H1 (cell line): ENCODE data around the gene MAB21L3. TPM values are rescaled to one million over a fixed set of nuclear protein-coding genes. Genes with fewer than 3 reads are reported as not detected.

Source experiments
- ATF2 ChIP-seq: IDR thresholded peaks from 2 replicates; pipeline ENCODE4 v1.6.1; 2012; ENCODE audit warnings: low read length, inconsistent platforms
- BCL11A ChIP-seq, 2 experiments: IDR thresholded peaks; one replicate each; pipeline ENCODE4 v1.6.1; 2011; ENCODE audit warnings: low read depth in 2 of 2, low read length in 2 of 2, mild to moderate bottlenecking in 2 of 2
- CTCF ChIP-seq, 3 experiments: IDR thresholded peaks; 1 replicate in 2 of 3; 2 replicates in 1 of 3; pipeline versions ENCODE4 v1.5.1 to v1.6.1; 2011; ENCODE audit warnings: low read length in 3 of 3, mild to moderate bottlenecking in 3 of 3, inconsistent platforms in 2 of 3, low read depth in 1 of 3, moderate library complexity in 1 of 3; ENCODE audit not compliant: insufficient read depth in 1 of 3; ENCODE audit errors: control extremely low read depth in 1 of 3
- FOSL1 ChIP-seq: IDR thresholded peaks from 2 replicates; pipeline ENCODE4 v1.6.1; 2011; ENCODE audit warnings: mild to moderate bottlenecking, low read depth, low read length, moderate library complexity; ENCODE audit not compliant: insufficient read depth
- HDAC2 ChIP-seq, 2 experiments: fragments of 300-600 bp in 1 of 2; sonication (generic) in 1 of 2; IDR thresholded peaks; 2 replicates each; pipeline ENCODE4 v1.6.1; 2011 to 2012; ENCODE audit warnings: low read depth in 2 of 2, low read length in 2 of 2, mild to moderate bottlenecking in 2 of 2, moderate library complexity in 2 of 2, borderline replicate concordance in 1 of 2, inconsistent platforms in 1 of 2
- KDM4A ChIP-seq: IDR thresholded peaks from one replicate; pipeline ENCODE4 v1.7.1; 2012; ENCODE audit warnings: low read depth, mild to moderate bottlenecking, moderate library complexity, low read length, inconsistent platforms; ENCODE audit not compliant: severe bottlenecking
- RBBP5 ChIP-seq: IDR thresholded peaks from 2 replicates; pipeline ENCODE4 v1.7.1; 2012; ENCODE audit warnings: low read depth, mild to moderate bottlenecking, inconsistent platforms, low read length, moderate library complexity, borderline replicate concordance
- polyA plus RNA-seq, 7 experiments: library from polyadenylated mRNA; depleted of rRNA in 3 of 7; stranded (reverse) in 5 of 7; unstranded in 2 of 7; fragments of >200 nt in 5 of 7; fragments of 200-250 nt in 2 of 7; gene quantifications; 1 replicate in 5 of 7; 2 replicates in 1 of 7; 4 replicates in 1 of 7; pipeline versions ENCODE4 v1.2.1 to v1.2.3, GENCODE V29; 2011 to 2013; ENCODE audit warnings: missing spikeins in 2 of 7, mixed read lengths in 2 of 7
- total RNA-seq: library from RNA; stranded (reverse); fragmentation: NEBNext Ultra II Directional; extraction: Animal tissue kit (Norgen Biotek cat#: 25700); gene quantifications from 2 replicates; pipeline ENCODE4 v1.2.1, GENCODE V29; 2021

MAB21L3 gene
- total and polyA plus RNA-seq, 2 of the 8 experiments (the other 6 are each of a cell fraction or from before 2014, with no cell fraction given), result not detected

- no peak for TF ChIP-seq BCL11A (IDR thresholded peaks at IDR 0.05; ENCODE audit: low read depth in 2 of 2, low read length in 2 of 2)
- TF ChIP-seq ATF2, result no peak
- no peak for TF ChIP-seq FOSL1
- TF ChIP-seq HDAC2 (IDR thresholded peaks at IDR 0.05; ENCODE audit: borderline replicate concordance in 1 of 2, low read depth in 2 of 2, low read length in 2 of 2), result no peak
- no peak for TF ChIP-seq CTCF (IDR thresholded peaks at IDR 0.05; ENCODE audit: control extremely low read depth in 1 of 3, insufficient read depth in 1 of 3, low read depth in 1 of 3, low read length in 3 of 3)
- no peak for TF ChIP-seq RBBP5
- TF ChIP-seq KDM4A, result no peak
These were observed 34.4 kb upstream of the MAB21L3 start (continued) for GRCh38 chr1:116076831-116077230.
